Panc1 (cell line): Measurements from ENCODE around the gene PAPPA. TPM values are rescaled to one million over a fixed set of nuclear protein-coding genes. Genes with fewer than 3 reads are reported as not detected.
A peak's percentile ranks its signal among the peaks of the same experiment; 100 is the strongest.

Source experiments
- ATAC-seq: fragments of 200-7000 bp; cut with Tn5 transposase; 2 replicates; pipeline ENCODE4 v1.9.1; 2020; ENCODE audit warnings: mild to moderate bottlenecking, moderate library complexity
- BruUV-seq: library from RNA; stranded (reverse); fragments of 400-500 nt; replicated peaks from 2 replicates; lab custom pipeline; 2021; lab: Mats Ljungman, UMichigan
- CTCF ChIA-PET: fragments of 300-600 bp; sonication (Branson Sonifier 250); formaldehyde crosslinking; loops from one replicate; lab custom pipeline; 2022; ENCODE audit warnings: antibody characterized with exemption; lab: Charles Lee
- POLR2A ChIA-PET: fragments of 300-600 bp; sonication (Branson Sonifier 250); formaldehyde crosslinking; loops from one replicate; lab custom pipeline; 2022; ENCODE audit warnings: antibody characterized with exemption; lab: Charles Lee
- DNase-seq: peaks from one replicate; pipeline ENCODE4 v3.0.0-alpha.2; 2010; ENCODE audit warnings: low read depth, low spot score
- H3K27ac ChIP-seq: 2 replicates; pipeline ENCODE4 v1.5.1; 2011; ENCODE audit warnings: mild to moderate bottlenecking, low read length, inconsistent platforms
- H3K27me3 ChIP-seq: fragments of 200-500 bp; sonication (Bioruptor generic); 2 replicates; pipeline ENCODE4 v1.6.0; 2014; ENCODE audit warnings: low read length, inconsistent platforms; ENCODE audit not compliant: control insufficient read depth, insufficient read depth
- H3K36me3 ChIP-seq: fragments of 200-500 bp; sonication (Bioruptor generic); 2 replicates; pipeline ENCODE4 v1.5.1; 2014; ENCODE audit warnings: inconsistent platforms, mild to moderate bottlenecking, low read length, moderate library complexity; ENCODE audit not compliant: control insufficient read depth, insufficient read depth
- H3K4me1 ChIP-seq: 2 replicates; pipeline ENCODE4 v1.5.1; 2011; ENCODE audit warnings: inconsistent platforms, mild to moderate bottlenecking, low read length, moderate library complexity; ENCODE audit not compliant: control insufficient read depth, insufficient read depth
- H3K4me3 ChIP-seq, 2 experiments: 2 replicates each; pipeline ENCODE4 v1.5.1; 2011 to 2012; ENCODE audit warnings: low read depth in 2 of 2, low read length in 2 of 2, mild to moderate bottlenecking in 2 of 2, inconsistent platforms in 1 of 2, moderate library complexity in 1 of 2
- H3K9me3 ChIP-seq: fragments of 200-500 bp; sonication (Bioruptor generic); 2 replicates; pipeline ENCODE4 v1.5.1; 2014; ENCODE audit warnings: low read depth, mild to moderate bottlenecking, inconsistent platforms, low read length, moderate library complexity; ENCODE audit not compliant: control insufficient read depth, insufficient read depth
- CTCF ChIP-seq: fragments of 450-650 bp; IDR thresholded peaks from 2 replicates; pipeline ENCODE4 v1.5.1; 2017; ENCODE audit warnings: mild to moderate bottlenecking
- POLR2AphosphoS5 ChIP-seq: IDR thresholded peaks from 2 replicates; pipeline ENCODE4 v1.6.1; 2012; ENCODE audit warnings: mild to moderate bottlenecking, low read depth, low read length, moderate library complexity
- REST ChIP-seq, 2 experiments: IDR thresholded peaks; 2 replicates each; pipeline ENCODE4 v1.6.1; 2011 to 2012; ENCODE audit warnings: low read depth in 2 of 2, control low read depth in 1 of 2, low read length in 1 of 2, mild to moderate bottlenecking in 1 of 2, moderate library complexity in 1 of 2; ENCODE audit not compliant: insufficient read depth in 1 of 2
- SIN3A ChIP-seq: IDR thresholded peaks from 2 replicates; pipeline ENCODE4 v1.6.1; 2012; ENCODE audit warnings: low read depth, mild to moderate bottlenecking, low read length, moderate library complexity, borderline replicate concordance; ENCODE audit not compliant: insufficient read depth
- TCF7L2 ChIP-seq: IDR thresholded peaks from 2 replicates; pipeline ENCODE4 v1.6.1; 2011; ENCODE audit warnings: mild to moderate bottlenecking, low read depth, low read length, inconsistent platforms
- in situ Hi-C: cut with HindIII; loops from 2 replicates; pipeline ENCODE4 v1.10.0; 2016; ENCODE audit warnings: low sequenced_read_pairs, low pct_unique_long_range_greater_than_20kb
- intact Hi-C: fragments of 100-400 bp; cut with micrococcal nuclease; formaldehyde crosslinking; loops from one replicate; pipeline ENCODE4 v1.10.0; 2022; ENCODE audit not compliant: unreplicated experiment
- total RNA-seq: library from RNA; stranded (reverse); gene quantifications from one replicate; pipeline ENCODE4 v1.2.1, GENCODE V29; 2021; ENCODE audit not compliant: unreplicated experiment

The PAPPA gene
- total RNA-seq, 1 experiment from 2014 or later = 1.2 TPM

GRCh38 chr9:116147821-116148220 lies 5.8 kb upstream of the PAPPA start:
- intact Hi-C loops = no loop called here
- H3K27me3 ChIP-seq = 0 out of 2 replicates have a peak, but pooled peaks cover 2% of the 10 kb centered on the region
- no peaks in the 10 kb centered on the region for H3K9me3 ChIP-seq
- no peaks in the 10 kb centered on the region for H3K4me1 ChIP-seq
- DNase-seq (no peak), ATAC-seq (no peak)
- no TSS peak for BruUV-seq
- TF ChIP-seq TCF7L2 (no peak), SIN3A (no peak), POLR2AphosphoS5 (no peak), REST (IDR thresholded peaks at IDR 0.05; ENCODE audit: insufficient read depth in 1 of 2, low read depth in 2 of 2, low read length in 1 of 2) (no peak), CTCF (no peak)
- CTCF ChIA-PET = no interaction called here
- no peak overlapping the region for H3K27ac ChIP-seq
- in situ Hi-C loops = no loop called here
- POLR2A ChIA-PET = no interaction called here
- no peaks in the 10 kb centered on the region for H3K36me3 ChIP-seq
- no peak overlapping the region for H3K4me3 ChIP-seq

GRCh38 chr9:116149844-116150243 lies 3.7 kb upstream of the PAPPA start:
- DNase-seq (no peak), ATAC-seq (no peak)
- Histone ChIP-seq H3K36me3 (no peaks in the 10 kb centered on the region), H3K27me3 (peaks cover 2% of the 10 kb centered on the region; the same call in 1 of the 2 replicates), H3K27ac (no peak overlapping the region), H3K4me1 (no peaks in the 10 kb centered on the region), H3K9me3 (no peaks in the 10 kb centered on the region), H3K4me3 (no peak overlapping the region)
- peak; percentile 68 for TF ChIP-seq CTCF
- no peak for TF ChIP-seq POLR2AphosphoS5
- ChIA-PET POLR2A (no interaction called here), CTCF (no interaction called here)
- in situ Hi-C loops = no loop called here
- intact Hi-C loops = loop anchor here (5.0 to 10.0 kb wide), 4 partner anchors 265 to 555 kb away; no protein-coding TSS in a partner anchor
- BruUV-seq = no TSS peak
